SIG-M5 treated with dmso at 0.1 percent for 504 hours (cell line): ENCODE results near the gene RHOT2.
A peak's percentile ranks its signal among the peaks of the same experiment; 100 is the strongest.

ENCODE experiments used
- DNase-seq: peaks from one replicate; lab custom pipeline; 2025; ENCODE audit not compliant: unreplicated experiment; lab: John Stamatoyannopoulos, UW

Gene RHOT2

GRCh38 chr16:647173-647902, 20.6 kb upstream of the RHOT2 start:
- no peak for DNase-seq

GRCh38 chr16:648071-648780, 19.7 kb upstream of the RHOT2 start:
- peak; percentile 17 for DNase-seq

DNA sequence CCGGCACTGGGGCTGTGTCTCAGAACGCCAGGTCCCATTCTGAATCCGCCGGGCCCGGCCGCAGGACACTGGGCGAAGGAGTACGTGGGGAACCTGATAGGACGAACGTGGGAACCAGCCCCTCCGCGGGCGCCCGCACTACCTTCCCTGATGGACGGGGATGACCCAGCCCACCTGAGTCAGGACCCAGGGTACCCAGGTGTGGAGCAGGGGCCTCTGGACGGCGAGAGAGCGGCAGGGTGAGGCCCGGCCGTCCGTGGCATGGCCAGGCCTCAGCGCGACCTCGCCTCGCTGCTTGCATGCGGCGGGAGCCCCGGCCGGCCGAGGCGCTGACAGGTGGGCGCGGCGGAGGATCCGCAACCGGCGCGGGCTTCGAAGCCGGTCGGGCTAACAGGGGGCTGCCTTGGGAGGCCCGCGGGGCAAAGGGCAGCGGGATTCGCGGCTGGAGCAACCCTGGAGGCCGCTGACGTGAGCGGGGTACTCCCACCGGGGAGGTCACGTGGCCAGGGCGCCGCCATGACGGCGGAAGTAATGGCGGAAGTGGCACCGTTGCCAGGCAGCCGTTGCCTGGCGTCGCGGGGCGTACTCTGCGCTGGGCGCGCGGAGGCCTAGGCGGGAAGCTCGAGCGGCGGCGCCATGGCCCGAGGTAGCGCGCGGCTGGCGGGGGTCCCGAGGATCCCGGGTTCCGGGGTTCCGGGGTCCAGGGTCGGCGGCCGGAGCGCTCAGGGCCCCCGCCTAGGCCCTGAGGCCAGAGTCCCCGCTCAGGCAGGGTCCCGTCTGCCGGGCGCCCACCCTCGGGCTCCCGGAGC, 18.9 kb upstream of the RHOT2 start, which contains the start of gene WDR90:
Gene WDR90, plus strand, starts transcription at position 585 of the 809 bp plus-strand sequence. Its CDS starts 52 bp downstream, at position 637.
- DNase-seq: peak; percentile 87

DNA sequence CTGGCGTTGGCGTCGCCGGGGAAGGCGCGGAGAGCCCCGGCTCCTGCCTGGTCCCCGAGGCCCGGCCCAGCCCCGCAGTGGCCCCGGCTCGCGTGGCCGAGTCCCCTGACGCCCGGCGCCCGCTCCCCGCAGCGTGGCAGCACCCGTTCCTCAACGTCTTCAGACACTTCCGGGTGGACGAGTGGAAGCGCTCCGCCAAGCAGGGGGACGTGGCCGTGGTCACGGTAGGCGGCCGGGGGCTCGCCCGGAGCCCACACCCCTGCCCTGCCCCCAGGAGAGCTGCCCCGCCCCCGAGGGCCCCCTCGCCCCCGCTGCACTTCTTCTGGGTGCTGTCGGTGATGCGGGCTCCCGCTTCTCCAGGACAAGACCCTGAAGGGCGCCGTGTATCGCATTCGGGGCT, 18.3 kb upstream of the RHOT2 start:
- peak; percentile 27 for DNase-seq

DNA sequence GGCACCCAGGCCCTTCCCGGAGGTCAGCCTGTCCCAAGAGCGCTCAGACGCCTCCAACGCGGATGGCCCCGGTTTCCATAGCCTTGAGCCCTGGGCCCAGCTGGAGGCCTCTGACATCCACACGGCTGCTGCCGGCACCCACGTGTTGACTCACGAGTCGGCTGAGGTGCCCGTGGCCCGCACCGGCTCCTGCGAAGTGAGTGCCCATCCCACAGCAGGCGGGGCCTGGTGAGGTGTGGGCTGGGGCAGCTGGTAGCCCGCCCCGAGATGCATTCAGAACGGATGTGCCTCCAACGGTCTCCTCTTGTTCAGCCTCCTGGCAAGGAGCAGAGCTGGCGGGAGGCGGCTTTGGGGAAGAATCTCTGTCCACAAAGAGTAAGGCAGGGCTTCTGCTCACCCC, 16.1 kb upstream of the RHOT2 start:
- no peak for DNase-seq

- DNase-seq: no peak
Observed at GRCh38 chr16:652454-653305, 15.3 kb upstream of the RHOT2 start.

DNA sequence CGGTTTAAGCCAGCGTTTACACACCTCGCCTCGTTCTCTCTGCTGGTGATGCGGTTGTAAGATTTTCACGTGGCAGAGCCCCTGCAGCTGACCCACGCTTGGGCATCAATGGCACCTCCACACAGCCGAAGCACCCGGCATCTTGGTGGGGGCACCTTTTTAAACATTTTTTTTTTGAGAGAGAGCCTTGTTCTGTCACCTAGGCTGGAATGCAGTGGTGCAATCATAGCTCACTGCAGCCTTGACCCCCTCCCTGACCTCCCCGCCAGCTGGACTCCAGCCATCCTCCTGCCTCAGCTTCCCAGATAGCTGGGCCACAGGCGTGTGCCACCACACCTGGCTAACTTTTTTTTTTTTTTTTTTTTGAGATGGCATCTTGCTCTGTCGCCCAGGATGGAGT, 13.9 kb upstream of the RHOT2 start:
- no peak for DNase-seq

GRCh38 chr16:657487-657886, 10.4 kb upstream of the RHOT2 start:
- DNase-seq: no peak

GRCh38 chr16:658679-659571, 9.0 kb upstream of the RHOT2 start:
- DNase-seq: no peak

DNA sequence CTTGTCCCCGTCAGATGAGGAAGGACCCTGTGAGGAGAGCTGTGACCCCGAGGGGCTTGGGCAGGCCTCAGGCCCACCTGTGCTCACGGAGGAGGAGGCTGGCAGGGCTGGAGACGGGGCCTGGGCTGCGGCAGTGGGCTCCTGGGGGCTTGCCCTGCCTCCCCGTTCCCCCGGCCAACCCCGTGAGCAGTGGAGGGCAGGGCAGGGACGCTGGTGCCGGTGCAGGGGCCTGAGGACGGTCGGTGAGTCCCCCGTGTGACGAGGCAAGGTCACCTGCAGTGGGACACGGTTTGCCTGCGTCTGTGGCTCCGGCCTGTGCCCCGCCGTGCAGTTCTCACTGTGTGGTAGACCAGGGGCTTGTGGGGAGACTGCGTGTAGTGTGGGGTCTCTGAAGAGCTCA, 8.3 kb upstream of the RHOT2 start:
- no peak for DNase-seq

GRCh38 chr16:660132-660458, 7.8 kb upstream of the RHOT2 start:
- no peak for DNase-seq

- peak; percentile 77 for DNase-seq
Observed at GRCh38 chr16:660459-661183, 7.3 kb upstream of the RHOT2 start.

DNA sequence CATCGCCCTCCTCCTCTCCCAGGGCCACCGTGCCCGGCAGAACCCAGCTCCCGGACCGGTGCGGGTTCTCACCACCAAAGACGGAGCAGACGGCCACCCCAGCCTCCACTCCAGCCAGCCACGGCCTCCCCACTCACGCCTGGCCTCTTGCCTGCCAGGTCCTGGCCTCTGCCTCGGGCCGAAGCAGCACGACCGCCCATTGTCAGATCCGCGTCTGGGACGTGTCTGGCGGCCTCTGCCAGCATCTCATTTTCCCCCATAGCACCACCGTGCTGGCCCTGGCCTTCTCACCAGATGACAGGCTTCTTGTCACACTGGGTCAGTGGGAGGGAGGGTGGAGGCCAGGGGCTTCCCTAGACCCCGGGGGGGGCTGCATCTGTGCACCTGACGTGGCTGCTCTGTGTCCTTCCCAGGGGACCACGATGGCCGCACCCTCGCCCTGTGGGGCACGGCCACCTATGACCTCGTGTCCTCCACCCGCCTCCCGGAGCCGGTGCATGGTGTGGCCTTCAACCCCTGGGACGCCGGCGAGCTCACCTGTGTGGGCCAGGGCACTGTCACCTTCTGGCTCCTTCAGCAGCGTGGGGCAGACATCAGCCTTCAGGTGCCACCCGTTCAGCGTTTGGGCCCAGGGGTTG, 6.6 kb upstream of the RHOT2 start:
- DNase-seq: no peak

DNA sequence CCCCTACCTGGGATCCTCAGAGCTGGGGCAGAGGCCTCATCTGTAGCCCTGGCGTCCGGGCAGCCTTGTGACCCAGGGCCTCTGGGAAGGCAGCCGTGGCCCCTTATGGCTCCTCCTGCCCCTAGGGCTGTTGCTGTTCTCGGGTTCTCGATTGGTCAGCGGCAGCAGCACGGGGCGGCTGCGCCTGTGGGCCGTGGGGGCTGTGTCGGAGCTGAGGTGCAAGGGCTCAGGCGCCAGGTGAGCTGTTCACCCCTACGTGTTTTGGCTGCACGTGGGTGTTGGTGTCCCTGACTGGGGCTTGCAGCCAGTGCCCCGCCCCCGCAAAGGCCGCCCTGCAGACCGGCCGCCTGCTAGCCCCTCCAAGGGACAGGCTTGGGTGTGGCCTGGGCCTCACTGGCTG, 5.8 kb upstream of the RHOT2 start:
- no peak for DNase-seq

GRCh38 chr16:662597-662996, 5.3 kb upstream of the RHOT2 start:
- DNase-seq: no peak

DNA sequence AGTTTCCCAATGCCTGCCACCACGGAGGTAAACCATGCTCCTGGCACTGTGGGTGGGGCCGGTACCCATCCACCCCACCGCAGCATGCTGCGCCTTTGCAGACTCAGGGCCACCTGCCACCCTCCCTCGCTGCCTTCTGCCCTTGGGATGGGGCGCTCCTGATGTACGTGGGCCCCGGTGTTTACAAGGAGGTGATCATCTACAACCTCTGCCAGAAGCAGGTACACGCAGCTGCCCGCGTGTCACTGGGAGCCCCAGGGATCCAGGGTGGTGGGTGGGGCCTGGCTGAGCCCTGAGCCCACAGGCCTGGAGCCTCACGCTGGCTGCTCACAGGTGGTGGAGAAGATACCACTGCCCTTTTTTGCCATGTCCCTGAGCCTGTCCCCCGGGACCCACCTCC, 1.4 kb upstream of the RHOT2 start:
- no peak for DNase-seq

- DNase-seq: no peak
Observed at GRCh38 chr16:667113-667779, 686 bp upstream of the RHOT2 start.

DNA sequence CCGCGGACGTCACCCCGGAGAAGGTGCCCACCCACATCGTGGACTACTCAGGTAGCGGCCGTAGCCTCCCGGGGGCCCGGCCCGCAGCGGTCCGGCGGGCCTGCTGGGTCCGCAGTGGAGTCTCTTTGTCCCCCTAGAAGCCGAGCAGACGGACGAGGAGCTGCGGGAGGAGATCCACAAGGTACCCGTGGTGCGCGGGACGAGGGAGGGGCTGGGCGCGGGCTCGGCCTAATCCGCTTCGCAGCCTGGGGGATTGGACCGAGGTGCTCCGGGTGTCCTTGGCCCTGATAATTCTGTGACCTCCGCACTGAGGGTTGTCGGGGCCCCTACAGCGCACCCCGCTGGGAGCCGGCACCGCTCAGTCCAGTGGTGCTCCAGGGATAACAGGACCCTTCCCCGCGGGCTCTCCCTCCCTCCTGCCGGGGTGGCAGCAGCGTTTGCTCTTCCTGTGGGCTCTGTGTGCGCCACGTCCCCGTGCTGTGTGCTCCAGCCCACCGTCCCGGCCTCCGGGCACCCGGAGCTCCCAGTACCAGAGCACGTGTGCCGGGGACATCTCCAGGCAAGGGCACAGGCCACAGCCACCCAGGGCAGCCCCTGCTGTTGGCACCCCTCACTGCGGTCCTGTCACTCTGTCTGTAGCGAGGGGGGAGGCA, 713 bp downstream of the RHOT2 start:
- DNase-seq: no peak
